Fibroblast of gingiva (primary cell): ENCODE measurements around the gene ANXA2.
"Not testable (repeated sequence)": the region's sequence is repeated elsewhere in the genome, so short reads cannot be mapped to it uniquely, and the experiment has no call there.

ENCODE experiments used
- DNase-seq: peaks from one replicate; pipeline ENCODE4 v3.0.0-alpha.2; 2011; ENCODE audit warnings: low read depth

ANXA2 gene

DNA sequence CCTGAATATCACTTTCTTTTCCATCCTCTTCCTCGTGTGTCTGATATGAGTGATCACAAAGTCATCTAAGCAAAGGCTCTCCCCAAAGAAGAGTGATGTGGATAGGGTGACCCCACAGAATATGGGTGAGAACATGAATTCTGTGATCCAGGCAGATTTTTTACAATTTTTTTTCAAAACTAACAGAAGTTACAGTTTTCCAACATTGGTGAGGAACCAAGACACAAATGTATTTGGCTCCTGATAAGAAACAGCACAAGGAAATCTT lies 27.0 kb downstream of the ANXA2 start:
- no peak for DNase-seq

DNA sequence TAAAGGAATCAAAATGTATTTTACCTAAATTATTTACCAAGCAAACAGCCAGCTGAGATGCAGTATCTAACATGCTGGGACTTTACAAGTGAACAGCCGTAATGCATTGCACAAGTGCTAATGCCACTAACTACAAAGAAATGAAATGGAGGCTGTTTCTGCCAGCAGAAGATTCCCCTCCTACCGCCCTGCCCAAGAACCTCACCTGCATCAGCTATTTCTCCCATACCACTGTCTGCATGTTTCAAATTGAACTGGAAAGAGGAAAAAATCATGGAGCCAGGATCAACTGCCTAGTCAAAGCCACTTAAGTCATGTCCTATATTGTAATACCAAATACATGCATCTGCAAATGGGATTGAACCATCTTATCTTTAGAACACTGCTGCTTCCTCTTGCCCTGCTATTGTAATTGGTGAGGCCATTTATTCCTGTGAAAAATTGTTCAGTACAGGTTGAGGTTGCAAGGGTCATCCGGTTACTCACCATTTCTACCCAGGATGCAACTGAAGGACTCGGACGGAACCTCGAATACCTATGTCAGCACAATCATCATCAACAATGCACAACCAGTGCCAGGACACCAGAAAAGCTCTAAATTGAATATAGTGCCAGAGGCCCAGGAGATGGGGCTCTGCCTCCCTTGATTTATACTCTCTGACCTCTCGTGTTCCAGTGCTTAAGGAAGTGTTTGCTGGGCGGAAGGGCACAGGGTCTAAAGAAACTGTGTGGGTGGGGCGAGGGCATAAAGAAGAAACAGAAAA lies 27.5 kb downstream of the ANXA2 start:
- no peak for DNase-seq

DNA sequence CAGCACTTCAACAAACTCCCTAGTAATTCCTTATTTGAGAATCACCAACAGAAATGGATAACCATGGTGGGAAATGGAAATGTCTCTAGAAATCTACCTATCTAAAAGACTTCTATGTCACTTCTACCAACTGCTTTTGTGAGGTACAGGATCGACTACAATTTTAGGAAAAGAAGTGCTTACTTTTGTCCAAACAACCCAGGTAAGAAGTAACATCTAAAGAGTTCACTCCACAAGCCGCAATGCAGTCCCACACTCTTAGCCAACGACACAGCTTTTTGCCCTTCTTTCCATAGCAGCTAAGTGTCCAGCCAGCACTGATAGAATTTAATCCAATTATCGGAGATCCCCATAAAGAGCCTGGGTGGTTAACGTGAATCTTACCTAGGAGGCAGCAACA lies 28.1 kb downstream of the ANXA2 start:
- DNase-seq = no peak

DNA sequence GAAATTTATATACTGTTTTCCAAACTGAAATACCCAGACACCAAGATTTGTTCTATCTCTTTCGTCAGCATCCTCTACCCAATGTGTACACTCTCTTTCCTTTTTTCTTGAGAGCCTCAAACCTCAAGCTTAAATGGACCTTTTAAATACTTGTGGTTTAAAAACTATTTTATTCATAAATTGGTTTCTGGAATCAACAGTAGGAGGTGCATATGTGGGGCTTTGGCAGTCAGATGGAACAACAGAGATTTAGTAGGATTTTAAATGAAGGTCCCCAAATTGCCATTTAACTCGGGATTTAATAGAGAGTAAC lies 33.2 kb downstream of the ANXA2 start:
- DNase-seq = no peak

DNA sequence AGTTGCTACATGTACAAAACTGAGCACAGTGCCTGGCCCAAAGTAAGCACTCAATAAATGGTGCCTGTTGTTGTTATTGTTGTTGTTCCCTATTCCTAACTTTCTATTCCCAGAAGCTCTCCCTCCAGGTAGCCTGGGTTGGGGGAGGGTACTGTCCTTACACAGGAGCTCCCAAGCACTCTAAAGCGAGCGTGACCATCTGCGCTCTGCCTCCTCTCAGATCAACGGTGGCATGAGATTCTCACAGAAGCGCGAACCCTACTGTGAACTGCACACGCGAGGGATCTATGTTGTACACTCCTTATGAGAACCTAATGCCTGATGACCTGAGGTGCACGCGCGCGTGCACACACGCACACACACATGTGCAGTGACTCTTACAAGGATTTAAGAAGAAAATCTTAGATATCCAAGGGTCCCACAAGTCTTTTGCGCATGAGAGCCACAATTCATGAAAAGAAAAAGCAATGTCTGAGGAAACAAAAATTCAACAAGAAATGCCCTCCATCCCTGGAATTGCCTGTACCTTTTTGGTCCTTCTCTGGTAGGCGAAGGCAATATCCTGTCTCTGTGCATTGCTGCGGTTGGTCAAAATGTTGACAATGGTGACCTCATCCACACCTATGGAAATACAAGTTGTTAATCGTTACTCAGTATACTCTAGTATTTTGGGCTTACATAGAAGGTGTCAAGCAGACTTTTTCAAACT lies 33.7 kb downstream of the ANXA2 start:
- DNase-seq = peak; percentile 20

DNA sequence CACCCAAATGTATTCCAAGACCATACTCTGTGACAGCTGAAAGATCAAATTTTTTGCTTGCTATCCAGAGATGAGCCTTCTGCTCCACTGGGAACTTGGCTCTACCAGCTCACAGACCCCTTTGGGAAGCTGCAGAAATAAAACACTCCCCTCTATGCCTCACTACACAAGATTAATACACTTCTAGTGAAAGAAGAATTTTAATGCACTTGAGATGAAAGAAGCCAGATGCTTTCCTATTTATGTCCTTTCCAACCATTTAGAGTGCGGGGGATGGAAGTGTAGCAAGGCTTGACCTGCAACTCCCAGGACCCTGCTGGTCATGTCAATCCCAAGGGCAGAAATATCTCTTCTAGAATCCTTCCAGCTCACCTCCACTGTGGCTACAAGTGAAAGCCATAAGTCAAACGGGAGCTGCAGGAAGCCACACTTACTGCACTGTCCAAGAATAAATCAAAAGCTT lies 34.7 kb downstream of the ANXA2 start:
- no peak for DNase-seq

DNA sequence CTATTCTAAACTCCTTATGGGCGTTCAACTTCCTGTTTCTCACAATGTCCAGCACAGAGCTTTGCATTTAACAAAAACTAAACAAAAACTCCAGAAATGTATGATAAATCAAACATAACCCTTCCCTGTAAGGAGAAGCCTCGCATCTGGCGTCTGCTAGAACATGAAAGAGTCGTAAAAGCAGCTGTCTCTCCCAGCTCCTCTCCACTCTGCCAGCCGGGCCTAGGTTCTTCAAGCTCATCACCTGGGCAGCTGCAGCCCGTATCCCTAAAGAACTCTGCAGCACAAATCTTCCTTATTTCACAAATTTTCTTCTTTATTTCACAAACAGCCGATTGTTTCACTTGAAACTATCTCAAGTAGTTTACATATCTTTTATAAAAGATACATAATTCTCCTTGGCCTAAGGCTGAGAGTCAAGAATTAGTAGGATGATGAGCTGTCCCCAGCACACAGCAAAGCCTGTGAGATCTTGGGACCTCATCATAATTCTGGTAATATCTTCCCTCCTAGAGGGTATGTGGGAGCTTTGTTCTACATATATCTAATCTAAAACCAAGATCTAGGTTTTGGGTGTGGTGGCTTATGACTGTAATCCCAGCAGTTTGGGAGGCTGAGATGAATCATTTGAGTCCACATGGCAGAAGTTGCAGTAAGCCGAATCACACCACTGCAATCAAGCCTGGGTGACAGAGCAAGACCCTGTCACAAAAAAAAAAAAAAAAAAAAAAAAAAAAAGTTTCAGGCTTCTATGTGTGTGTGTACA lies 35.3 kb downstream of the ANXA2 start:
- peak; percentile 71 for DNase-seq

DNA sequence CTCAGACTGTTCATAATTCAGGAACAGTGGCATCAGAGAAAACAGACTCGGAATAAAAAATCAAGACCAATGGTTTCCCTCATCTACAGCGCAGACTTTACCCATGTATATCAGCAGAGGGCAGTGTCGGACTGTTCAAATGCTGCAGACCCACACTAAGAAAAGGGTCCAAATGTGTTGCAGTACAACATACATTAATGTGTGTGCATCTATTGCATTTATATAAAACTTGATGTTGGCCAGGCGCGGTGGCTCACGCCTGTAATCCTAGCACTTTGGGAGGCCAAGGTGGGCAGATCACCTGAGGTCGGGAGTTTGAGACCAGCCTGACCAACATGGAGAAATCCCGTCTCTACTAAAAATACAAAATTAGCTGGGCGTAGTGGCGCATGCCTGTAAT lies 38.0 kb downstream of the ANXA2 start:
- not testable (repeated sequence) for DNase-seq

DNA sequence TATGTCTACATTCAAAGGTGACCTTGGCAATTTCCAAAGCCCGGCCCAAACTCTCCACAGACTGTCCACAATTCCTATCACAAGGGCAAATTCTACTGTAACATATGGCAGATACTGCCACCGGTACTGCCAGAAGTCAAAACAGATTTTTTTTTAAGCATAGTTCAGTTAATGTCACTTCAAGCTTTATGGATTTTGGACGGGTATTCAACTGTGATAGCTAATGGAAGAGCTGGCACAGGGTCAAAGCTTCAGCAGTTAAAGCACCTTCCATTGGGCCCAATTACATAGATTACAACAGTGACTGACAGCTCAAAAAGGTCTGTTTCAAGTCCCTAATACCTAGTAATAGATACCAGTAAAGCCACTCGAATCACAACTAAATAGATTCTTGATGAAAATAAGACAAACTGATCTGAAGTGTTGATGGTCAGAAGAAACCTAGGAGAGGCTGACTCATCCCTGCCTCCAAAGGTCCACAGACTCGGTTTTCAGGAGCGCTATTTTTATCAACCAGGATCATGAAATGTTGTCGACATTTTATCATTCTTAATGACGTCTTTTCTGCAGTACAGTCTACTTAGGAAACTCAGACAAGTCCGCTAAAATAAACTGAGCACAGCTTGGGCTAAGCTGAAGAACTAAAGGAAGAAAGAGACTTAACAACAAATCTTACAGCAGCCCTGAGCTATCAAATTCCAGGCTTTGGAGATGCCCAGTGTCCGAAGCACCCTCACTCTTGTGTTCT lies 38.7 kb downstream of the ANXA2 start:
- DNase-seq = peak; percentile 77

DNA sequence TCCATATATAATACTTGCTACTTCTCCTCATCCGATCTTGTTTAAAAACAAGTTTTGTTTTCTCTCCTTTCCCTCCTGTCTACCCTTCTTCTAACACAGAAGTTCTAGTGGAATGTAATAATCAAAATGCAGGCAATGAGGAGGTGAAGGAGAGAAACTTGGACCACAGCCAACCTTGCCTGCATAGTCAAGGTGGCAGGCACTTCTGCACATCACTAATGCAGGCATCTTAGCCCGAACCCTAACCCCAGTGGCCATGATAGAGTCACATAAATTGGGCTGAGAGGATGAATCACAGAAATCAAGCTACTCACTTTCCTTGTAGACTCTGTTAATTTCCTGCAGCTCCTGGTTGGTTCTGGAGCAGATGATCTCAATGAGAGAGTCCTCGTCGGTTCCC lies 41.0 kb downstream of the ANXA2 start:
- DNase-seq = peak; percentile 11

DNA sequence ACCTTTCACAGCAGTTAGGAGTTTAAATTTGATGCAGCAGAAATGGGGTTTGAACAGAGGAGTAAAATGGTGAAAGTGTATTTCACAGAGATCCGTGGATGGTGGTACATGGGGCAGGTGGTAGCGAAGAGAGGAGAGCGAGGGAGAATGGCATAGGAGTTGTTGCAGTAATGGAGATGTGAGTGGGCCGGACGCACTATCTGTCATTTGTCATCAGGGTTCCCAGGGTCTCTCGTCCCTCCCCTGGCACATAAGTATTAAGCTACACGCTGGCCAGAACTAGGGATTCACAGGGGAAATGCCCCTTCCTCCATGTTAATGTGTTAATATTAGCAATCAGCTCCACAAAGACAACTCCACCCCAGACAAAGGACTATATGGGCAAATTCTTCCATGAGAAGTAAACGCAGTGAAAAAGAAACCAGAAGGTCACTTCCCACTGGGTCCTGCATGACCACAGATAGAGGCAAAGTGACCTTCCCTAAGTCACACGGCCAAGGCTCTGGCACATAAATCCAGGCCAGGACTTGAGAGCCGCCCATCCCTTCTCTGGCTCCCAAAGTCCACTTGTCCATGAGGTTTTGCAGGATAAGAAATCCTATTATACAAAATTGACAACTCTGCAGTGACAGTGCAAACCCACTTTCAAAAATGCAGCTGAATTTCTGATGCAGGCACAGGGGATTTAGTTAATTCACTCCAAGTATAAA lies 42.5 kb downstream of the ANXA2 start:
- peak; percentile 4 for DNase-seq

DNA sequence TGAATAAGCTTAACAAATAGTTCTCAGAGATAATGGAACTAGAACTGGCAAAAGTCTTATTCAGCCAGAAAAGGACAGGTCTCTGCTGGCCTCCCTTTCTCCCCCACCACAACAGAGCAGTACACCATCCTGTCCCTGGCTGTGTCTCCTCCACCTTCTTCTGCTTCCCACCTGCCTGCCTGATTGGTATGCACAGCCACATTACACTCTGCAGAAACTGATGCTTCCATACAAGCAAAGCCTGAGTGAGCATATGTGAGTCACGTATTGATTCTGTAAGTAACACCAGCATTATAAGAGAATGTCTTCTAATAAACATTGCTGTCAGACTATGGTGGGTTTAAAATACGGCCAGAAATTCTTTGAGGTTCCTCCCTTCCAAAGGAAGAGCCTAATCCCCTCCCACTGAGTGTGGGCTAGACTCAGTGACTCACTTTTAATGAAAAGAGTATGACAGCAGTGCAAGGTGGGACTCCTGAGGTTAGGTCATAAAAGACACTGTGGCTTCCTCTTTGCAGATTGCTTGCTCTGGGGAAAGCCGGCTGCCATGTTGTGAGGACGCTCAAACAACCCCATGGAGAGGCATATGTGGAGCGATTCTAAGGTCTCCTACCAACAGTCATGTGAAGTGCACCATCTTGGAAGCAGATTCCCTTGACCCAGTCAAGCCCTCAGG lies 44.4 kb downstream of the ANXA2 start:
- DNase-seq = peak; percentile 15

DNA sequence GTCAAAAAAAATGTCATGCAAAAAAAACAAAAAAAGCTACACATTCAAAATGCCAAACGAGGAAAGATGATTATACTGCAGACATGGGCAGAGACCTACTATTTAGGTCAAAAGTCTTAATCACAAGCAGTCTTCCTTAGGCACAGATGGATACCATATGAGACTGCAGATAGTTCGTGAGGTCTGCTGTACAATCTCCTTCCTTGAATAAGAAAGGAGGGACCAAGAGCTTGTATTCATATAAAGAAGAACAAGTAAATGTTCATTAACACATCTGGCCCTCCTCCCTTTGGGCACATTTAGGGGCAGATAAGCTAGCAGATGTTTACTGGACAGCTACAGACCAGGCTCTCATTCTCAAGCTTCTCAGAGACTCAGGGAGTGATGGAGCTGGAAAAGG lies 45.3 kb downstream of the ANXA2 start:
- DNase-seq = peak; percentile 36

DNA sequence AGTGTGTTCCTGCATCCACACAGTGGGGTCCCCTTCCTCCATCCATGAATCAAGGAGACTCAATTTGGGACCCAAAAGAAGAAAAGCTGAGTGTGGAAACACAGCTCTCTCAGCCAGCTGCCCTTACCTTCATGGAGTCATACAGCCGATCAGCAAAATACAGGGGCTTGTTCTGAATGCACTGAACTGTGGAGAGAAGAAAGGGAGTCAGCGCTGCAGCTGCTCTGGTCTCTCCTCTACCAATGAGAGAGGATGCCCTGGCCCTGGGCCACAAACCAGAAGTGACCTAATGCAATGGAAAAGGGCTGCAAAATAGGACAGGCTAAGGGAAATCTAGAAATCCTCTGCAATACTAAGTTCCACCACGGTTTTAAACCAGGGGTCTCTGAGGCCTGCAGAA lies 46.7 kb downstream of the ANXA2 start:
- peak; percentile 26 for DNase-seq

DNA sequence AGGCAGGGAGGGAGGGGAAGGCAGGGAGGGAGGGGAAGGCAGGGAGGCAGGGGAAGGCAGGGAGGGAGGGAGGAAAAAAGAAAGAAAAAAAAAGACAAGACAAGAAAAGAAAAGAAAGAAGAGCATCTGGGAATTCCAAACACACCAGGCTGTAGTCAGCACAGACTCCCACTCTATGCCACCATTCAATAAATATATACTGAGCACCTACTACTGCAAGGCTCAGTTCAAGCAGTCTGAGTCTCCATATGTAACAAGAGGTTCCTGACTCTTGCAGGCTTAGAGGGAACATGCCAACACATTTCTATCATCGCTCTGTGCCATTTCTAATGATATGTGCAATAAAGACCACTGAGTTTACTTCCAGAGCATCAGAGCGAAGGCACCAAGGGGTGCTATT lies 47.7 kb downstream of the ANXA2 start:
- DNase-seq = peak; percentile 20

DNA sequence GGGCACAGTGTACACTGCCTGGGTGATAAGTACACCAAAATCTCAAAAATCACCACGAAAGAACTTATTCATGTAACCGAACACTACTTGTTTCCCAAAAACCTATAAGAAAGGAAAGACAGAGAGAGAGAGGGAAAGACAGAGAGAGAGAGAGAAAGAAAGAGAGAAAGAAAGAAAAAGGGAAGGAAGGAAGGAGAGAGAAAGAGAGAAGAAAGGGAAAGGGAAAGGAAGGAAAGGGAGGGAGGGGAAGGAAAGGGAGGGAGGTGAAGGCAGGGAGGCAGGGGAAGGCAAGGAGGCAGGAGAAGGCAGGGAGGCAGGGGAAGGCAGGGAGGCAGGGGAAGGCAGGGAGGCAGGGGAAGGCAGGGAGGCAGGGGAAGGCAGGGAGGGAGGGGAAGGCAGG lies 48.2 kb downstream of the ANXA2 start:
- DNase-seq = no peak

DNA sequence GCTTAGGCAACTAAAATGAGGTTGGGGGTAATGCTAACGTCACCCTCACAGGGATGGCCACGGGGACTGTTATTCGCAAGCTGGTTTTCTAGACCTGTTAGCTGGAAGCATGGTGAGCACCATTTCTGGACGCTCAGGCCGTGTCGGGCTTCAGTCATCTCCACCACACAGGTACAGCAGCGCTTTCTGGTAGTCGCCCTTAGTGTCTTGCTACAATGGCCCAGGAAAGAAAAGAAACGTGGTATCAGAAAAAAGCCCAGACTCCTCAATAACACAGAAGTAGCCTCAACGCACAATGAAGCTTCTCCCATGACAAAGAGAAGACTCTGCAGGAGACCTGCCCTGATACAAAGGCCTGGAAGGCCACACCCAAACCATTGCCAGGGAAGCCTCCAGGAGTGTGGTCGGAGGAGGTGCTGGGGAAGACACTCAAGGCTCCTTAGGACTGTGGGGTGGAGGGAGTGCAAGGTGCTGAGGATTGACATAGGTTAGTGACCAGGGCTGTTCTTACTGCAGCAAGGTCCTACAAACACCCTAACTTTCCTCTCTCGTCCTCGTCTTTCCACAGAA lies 50.2 kb downstream of the ANXA2 start:
- DNase-seq = peak; percentile 4

DNA sequence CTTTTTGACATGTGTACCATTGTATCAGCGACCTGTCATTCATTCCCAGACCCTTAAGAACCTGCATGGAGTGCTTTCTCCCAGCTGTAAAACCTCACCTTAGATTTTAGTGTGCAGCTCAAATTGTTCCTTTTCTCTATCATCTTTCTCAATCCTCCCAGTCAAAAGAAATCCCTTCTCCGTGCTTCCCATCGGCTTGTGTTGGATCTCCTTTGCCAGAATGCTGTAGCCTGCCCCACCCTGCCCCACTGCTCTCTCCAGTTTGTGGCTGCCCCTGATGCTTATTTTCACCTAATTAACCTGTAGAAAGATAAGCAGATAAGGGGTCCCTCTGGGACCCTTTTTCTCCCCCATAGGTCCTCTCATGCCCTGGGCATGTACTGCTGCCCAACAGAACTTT lies 51.1 kb downstream of the ANXA2 start:
- peak; percentile 3 for DNase-seq

DNA sequence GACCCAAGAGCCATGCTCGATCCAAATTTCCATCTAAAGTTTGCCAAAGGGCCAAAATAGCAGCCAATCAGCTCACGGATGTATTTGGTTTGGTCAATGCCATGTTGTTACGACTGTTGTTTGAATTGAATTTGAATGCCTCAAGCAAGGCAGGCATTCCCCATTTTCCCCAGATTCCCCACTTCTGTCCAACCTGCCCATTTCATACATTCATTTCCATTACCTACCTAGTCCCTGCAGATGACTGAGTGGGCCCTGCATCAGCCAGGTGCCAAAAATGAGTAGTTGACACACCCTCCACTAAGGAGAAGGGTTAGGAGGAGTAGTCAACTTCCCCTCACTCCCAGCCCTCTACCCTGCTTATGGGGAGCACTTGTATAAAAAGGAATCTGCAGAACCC lies 51.7 kb downstream of the ANXA2 start:
- DNase-seq = peak; percentile 21

DNA sequence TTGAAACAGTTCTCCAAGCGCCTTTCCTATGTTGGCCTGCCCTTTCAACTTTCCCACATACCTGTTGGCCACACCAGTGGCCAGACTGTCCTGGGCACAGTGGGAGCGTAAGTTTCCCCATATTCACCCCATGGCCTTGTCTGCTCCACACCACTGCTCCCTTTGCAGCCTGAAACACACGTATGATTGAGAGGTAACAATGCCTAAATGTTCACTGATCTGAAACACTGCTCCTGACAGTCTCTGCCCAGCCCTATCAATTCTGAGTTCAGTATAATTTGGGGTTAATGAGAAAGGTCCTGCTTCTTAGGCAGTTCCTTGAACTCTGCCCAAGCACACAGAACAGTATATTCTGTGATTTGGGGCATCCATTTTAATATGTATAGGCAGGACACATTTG lies 52.2 kb downstream of the ANXA2 start:
- peak; percentile 25 for DNase-seq

DNA sequence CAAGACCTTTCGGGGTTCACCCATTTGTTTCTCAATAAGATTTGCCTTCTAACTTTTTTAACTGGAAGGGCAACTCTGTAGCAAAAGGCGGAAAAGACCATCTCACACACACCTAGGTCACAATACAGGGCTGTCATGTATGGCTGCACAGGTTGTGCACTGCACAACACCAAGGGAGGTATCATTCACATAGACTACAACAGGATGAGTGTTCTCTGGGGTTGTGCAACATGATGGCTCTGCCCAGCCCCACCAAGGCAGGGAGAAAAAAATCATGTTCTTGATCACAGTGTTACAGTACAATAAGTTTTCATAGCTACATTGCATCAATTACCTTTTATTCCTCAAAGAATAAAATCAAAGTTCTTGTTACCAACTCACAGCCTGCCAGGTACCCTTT lies 52.8 kb downstream of the ANXA2 start:
- peak; percentile 57 for DNase-seq
